GM10266 (cell line): ENCODE measurements around the gene C1orf167.

Experiments used
- DNase-seq: peaks from one replicate; pipeline ENCODE4 v3.0.0; 2012; ENCODE audit errors: extremely low spot score
- TF ChIP-seq, protein P1 (sequence below): IDR thresholded peaks from 2 replicates; pipeline ENCODE4 v1.5.1; 2012; ENCODE audit warnings: mild to moderate bottlenecking, low read depth; ENCODE audit not compliant: control insufficient read depth, insufficient read depth; ENCODE audit errors: missing control alignments

C1orf167 gene

DNA sequence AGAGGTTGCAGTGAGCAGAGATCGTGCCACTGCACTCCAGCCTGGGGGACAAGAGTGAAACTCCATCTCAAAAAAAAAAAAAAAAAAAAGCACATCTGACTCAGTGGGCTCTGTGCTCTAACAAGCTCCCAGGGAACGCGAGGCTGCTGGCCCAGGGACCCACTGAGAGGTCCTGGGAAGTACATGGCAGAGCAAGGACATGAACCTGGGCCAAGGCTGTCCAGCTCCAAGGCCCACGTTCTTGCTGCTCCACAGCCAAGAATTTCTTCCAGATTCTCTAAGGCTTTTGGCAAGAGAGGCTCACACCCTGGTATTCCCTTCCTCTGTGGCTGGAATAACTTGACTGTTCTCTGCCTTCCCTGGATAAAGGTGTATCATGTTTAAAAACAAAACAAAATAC, 41.5 kb upstream of the C1orf167 start:
- TF ChIP-seq, protein P1, sequence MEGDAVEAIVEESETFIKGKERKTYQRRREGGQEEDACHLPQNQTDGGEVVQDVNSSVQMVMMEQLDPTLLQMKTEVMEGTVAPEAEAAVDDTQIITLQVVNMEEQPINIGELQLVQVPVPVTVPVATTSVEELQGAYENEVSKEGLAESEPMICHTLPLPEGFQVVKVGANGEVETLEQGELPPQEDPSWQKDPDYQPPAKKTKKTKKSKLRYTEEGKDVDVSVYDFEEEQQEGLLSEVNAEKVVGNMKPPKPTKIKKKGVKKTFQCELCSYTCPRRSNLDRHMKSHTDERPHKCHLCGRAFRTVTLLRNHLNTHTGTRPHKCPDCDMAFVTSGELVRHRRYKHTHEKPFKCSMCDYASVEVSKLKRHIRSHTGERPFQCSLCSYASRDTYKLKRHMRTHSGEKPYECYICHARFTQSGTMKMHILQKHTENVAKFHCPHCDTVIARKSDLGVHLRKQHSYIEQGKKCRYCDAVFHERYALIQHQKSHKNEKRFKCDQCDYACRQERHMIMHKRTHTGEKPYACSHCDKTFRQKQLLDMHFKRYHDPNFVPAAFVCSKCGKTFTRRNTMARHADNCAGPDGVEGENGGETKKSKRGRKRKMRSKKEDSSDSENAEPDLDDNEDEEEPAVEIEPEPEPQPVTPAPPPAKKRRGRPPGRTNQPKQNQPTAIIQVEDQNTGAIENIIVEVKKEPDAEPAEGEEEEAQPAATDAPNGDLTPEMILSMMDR: no peak

DNA sequence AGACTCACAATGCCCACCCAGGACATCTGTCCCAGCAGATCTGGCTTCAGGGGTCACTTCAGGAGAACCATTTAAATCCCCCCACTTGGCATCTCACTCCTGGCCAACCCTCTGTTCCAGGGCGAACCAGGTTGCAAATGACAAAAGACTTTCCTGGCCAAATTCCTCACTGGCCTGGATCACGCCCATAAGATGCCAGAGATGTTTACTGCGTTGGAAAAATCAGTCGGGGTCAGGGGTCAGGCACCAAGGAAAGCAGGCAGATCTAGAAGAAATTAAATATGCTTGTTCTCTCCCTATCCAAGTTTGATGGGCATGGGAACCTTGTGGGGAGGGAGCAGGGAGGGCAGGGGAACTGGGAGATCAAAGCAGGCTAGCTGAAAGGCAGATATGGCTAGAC, 40.7 kb upstream of the C1orf167 start:
- TF ChIP-seq, protein P1: no peak
- DNase-seq: no peak

More for the DNA sequence above, 41.5 kb upstream of the C1orf167 start:
- DNase-seq: no peak

DNA sequence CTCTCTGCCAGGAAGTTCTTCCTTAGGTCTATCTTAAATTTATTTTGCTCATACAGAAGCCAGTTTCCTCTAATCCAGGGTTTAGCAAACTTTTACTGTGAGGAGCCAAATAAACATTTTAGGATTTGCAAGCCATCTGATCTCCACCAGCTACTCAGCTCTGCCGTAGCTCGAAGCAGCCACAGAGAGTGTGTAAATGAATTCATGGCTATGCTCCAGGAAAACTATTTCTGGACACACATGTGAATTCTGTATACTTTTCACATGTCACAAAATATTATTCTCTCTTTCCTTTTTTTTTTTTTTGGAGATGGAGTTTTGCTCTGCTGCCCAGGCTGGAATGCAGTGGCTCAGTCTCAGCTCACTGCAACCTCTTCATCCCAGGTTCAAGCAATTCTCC, 39.5 kb upstream of the C1orf167 start:
- TF ChIP-seq, protein P1: no peak
- DNase-seq: no peak

DNA sequence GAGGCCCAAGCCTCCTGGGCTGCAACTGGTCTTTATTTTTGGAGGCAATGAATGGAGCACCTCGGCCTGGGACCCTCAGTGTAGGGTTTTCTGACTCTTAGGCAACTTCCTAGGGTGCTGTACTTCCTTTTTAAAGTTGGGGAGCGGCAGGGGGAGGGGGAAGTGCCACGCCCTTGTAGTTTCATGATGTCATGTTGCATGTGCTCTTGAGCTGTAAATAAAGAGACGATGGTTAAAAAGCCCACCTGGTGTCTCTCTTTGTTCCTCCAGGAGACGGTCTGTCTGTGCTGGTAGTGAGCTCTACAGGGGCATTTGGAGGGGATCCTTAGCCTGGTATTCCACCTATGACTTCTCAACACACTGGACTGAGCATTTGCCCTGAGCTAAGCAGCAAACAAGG, 36.4 kb upstream of the C1orf167 start:
- TF ChIP-seq, protein P1: no peak
- DNase-seq: no peak

DNA sequence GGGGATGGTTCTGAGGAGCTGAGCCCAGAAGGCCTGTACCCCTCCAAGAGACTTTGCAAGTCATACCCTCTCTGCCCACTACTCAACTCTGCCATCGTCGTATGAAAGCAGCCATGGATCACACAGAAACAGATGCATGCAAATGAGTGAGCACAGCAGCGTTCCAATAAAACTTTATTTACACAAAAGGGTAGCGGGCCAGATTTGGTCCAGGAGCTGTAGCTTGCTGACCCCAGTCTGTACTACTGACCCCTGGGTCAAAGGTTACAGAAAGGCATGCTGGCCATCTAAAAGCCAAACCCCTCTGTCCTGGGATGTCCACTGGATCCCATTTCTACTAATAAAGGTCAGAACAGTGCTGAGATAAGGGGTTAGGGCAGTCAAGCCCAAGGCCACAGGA, 34.9 kb upstream of the C1orf167 start:
- TF ChIP-seq, protein P1: no peak
- no peak for DNase-seq

DNA sequence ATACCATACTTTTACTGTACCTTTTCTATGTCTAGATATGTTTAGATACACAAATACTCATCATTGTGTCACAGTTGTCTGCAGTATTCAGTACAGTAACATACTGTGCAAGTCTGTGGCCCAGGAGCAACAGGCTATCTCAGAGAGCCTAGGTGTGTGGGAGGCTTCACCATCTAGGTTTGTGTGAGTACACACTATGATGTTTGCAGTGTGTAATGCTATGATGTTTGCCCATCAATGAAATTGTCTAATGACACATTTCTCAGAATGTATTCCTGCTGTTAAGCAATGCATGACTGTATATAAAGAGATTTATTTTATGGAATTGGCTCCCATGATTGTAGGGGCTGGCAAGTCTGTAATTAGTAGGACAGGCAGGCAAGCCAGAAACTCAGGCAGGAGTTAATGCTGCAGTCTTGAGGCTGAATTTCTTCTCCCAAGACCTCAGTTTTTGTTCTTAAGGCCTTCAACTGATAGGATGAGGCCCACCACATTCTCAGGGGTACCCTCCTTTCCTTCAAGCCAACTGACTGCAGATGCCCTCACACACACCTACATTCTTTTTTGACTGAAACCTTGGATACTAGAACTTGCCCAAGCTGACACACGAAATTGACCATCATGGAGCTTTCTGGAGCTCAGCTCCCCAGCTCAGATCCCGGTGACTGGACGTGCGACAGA, 33.7 kb upstream of the C1orf167 start:
- TF ChIP-seq, protein P1: no peak
- DNase-seq: no peak

DNA sequence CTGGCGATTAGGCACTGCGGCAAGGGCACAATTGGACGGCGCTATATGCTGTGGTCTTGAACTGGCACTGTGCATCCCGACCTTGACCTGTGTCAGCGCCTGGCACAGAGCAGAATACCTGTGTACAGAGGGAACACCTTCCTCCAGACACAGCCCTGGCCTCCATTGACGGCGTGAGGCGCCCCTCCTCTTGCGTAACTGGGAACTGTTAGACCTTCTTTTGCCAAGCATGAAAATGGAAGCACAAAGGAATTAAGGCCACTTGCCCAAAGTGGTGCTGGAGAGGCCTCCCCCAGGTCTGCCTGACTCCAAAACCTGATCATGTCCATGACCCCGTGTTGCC, 32.9 kb upstream of the C1orf167 start:
- TF ChIP-seq, protein P1: no peak
- DNase-seq: no peak
